GM18526 (cell line): ENCODE results near the gene CRK.

Experiments used
- POLR2A ChIP-seq: IDR thresholded peaks from 3 replicates; pipeline ENCODE4 v1.6.1; 2011; ENCODE audit not compliant: insufficient read length; ENCODE audit errors: extremely low read depth

The CRK gene

DNA sequence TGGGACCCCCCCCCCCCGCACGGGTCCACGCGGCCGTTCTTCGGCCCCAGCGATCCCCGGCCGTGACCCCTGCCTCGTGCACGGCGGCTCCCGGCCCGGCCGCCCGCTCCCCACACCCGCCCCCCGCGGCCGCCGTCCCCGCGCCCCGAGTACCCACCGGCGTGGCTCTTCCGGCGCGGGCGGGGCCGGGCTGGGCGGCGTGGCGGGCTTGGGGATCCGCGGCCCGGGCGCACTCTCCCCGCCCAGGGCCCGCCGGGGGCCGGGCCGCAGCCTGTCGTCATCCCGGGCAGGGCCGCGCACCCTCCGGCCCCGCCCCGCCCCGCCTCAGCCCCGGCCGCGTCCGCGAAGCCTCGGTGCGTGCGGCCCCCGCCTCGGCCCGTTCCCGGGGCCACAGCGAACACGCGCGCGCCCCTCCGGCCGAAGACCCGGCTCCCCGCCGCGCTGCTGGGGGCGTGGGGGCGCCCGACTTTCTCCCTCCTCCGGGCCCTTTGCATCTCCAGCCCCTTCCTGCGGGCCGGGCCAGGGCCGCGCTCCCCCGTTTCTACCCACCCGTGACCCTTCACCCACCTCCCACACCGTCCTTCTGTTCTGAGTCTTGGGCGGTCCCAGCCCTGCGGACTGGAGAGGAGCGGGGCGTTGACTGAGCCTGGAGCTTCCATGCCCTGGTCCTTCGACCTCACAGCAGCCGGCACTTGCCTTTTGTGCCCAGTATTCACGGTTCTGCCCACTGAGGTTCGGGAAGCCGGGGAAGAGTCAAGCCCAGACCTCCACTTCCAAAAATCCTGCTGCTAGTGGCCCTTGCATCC is 35.6 kb upstream of the CRK start:
- TF ChIP-seq POLR2A: no peak

DNA sequence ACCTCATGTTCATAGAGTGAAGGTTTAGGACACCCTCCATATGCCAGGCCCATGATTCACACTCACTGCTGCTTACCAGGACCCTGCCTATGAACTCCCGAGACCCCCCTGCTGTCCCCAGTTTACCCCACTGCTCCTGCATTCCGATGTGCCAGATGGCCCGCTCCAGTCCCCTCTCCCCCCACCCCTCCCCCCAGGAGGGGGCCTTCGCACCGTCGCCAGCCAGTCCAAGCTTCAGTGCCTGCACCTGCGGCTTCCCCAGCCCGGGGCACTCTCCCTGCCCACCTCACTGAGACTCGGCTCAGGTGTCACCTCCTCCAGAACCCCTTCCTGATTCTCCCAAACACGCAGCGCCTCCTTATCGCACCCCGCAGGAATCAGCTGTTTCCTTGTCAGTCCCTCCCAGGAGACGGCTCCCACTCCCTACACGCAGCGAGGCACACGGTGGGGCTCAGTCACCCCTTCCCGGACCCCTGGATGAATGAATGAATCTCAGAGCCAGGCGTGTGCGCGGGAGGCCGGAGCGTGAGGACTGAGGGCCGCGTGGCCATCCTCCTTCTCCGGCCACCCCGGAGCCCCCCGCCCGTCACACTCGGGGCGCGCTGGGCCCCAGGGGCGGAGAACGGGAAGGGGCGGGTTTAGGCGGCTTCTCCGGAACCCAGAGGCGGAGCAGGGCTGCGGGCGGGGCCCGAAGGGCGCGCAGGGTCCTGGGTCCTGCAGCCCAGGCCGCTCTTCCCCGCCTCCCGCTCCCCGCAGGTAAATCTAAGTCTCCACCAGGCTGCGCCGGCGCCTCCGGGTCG is 34.8 kb upstream of the CRK start:
- peak; percentile 41 for TF ChIP-seq POLR2A

GRCh38 chr17:1488826-1489270 is 32.8 kb upstream of the CRK start:
- TF ChIP-seq POLR2A: no peak

DNA sequence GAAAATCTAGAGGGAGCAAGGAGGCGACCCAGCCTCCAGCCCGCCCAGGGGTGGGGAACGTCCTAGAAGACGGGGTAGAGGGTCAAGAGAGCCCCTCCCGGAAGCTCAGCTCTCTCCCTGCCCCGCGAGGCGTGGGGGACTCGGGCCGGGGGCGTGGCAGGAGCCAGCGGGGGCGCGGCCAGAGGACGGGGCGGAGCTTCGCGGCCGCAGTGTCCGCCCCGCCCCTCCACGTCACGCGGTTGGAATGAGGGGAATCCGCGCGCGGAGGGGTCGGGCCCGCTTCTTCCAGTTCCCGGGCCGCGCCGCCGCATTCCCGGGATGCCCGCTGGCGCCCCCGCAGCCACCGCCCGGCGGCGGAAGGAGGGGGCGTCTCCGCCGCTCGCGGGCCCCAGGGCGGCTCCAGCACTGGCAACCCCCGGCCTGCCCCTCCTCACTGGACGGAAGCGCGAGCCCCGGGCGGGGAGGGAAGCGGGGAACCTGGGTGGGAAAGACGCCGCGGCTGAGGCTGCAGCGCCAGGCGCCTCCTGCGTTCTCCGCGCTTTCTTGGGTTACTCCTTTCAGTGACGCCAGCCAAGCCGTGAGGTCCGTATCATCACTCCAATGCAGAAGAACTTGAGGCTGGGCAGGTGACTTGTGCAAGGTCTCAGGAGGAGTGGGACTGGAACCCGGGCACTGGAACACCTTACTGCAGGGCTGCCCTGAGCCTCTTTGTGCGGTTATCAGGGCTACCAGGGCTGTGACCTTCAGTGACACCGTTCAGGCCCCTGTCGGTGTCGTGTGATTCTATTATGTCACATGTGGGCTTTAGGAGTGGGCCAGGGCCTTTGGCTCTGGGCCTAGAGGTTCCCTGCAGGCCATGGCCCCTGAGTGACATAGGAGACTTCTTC is 32.1 kb upstream of the CRK start:
- TF ChIP-seq POLR2A: peak; percentile 44

GRCh38 chr17:1486802-1487695 is 31.0 kb upstream of the CRK start:
- TF ChIP-seq POLR2A: peak; percentile 47

- TF ChIP-seq POLR2A: peak; percentile 43
Observed at GRCh38 chr17:1485423-1486376, 29.7 kb upstream of the CRK start.

DNA sequence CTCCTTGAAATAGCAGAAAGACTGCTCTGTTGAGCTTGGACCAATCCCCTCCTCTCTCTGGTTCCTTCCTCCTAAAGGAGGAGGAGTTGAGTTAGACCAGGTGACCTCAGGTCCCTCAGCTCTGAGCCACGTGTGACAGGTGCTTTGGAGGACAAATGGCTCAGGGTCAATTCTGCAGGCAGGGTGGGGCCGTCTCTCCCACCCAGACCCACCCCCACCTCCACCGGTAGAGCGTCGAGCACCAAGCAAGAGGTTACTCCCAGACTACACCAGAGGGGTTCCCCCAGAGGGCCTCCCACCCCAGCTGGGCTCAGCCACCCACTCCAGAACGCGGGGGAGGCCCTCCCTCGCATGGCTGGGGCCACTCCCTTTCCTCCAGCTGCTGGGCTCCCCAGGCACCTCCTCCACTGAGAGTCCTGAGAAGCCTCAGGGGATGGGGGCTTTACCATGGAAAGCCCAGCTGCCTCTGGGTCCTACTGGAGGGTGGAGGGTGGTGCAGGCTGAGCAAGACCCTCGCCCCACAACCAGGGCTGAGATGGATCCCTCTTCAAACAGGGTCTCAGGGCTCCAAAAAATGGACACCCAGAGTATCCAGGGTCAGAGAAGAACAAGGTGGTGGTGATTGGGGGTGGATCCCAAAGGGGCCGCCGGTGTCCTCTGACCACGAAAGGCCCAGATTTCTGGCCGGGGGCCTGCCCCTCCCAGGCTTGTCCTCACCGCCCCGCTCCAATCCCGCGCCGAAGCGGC is 28.8 kb upstream of the CRK start:
- no peak for TF ChIP-seq POLR2A

GRCh38 chr17:1484060-1484535 is 28.1 kb upstream of the CRK start:
- TF ChIP-seq POLR2A: no peak

DNA sequence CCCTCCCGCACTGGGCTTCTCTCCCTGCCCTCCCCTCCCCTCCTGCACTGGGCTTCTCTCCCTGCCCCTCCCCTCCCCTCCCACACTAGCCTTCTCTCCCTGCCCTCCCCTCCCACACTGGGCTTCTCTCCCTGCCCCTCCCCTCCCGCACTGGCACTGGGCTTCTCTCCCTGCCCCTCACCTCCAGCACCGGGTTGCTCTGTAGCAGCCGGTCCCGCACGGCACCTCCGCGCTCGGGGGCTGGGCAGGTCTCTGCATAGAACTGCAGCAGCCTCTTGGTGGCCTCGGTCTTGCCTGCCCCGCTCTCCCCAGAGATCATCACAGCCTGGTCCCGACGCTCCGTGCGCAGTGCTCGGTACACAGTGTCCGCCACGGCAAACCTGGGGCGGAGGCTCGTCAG is 26.6 kb upstream of the CRK start:
- no peak for TF ChIP-seq POLR2A

GRCh38 chr17:1481736-1482135 is 25.7 kb upstream of the CRK start:
- no peak for TF ChIP-seq POLR2A

- no peak for TF ChIP-seq POLR2A
Observed at GRCh38 chr17:1480747-1481465, 24.9 kb upstream of the CRK start.

GRCh38 chr17:1478418-1478817 is 22.4 kb upstream of the CRK start:
- TF ChIP-seq POLR2A: no peak

DNA sequence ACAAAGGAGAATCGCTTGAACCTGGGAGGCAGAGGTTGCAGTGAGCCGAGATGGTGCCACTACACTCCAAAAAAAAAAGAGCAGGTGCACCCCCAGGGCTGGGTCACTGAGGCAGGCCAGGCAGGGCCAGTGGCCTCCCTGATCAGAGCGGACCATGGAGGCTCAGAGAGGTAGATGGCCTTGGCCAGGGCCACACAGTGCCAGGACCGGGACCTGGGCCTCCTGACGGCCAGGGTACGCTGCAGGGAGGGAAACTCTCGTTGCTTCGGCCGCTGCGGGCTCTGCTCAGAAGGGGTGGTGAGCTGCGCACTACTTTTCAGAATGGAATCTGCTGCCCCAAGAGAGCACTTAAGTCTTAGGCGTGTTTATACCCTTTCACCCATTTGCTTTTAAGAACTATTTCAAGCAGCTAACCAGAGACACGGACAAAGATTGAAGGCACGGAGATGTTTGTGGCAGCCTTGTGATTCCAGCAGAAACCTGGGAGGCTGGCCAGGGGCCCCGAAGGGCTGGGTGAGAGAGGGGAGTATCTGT is 19.4 kb upstream of the CRK start:
- no peak for TF ChIP-seq POLR2A
